PC-3 (cell line): ENCODE data around the gene SUGP1.

Experiments used
- EZH2 ChIP-seq: fragments of 300-600 bp; sonication (generic); IDR thresholded peaks from one replicate; pipeline ENCODE4 v1.6.1; 2017; ENCODE audit warnings: antibody characterized with exemption, mild to moderate bottlenecking, low read length; ENCODE audit not compliant: unreplicated experiment
- EZH2phosphoT487 ChIP-seq: fragments of 300-600 bp; sonication (generic); IDR thresholded peaks from 2 replicates; pipeline ENCODE4 v1.6.1; 2018; ENCODE audit warnings: mild to moderate bottlenecking, antibody characterized with exemption, low read length, borderline replicate concordance
- TF ChIP-seq, protein P1 (sequence below): fragments of 300-600 bp; sonication (generic); conservative IDR thresholded peaks from 2 replicates; pipeline ENCODE4 v1.5.1; 2017; ENCODE audit warnings: antibody characterized with exemption, low read depth, mild to moderate bottlenecking, low read length

DNA sequence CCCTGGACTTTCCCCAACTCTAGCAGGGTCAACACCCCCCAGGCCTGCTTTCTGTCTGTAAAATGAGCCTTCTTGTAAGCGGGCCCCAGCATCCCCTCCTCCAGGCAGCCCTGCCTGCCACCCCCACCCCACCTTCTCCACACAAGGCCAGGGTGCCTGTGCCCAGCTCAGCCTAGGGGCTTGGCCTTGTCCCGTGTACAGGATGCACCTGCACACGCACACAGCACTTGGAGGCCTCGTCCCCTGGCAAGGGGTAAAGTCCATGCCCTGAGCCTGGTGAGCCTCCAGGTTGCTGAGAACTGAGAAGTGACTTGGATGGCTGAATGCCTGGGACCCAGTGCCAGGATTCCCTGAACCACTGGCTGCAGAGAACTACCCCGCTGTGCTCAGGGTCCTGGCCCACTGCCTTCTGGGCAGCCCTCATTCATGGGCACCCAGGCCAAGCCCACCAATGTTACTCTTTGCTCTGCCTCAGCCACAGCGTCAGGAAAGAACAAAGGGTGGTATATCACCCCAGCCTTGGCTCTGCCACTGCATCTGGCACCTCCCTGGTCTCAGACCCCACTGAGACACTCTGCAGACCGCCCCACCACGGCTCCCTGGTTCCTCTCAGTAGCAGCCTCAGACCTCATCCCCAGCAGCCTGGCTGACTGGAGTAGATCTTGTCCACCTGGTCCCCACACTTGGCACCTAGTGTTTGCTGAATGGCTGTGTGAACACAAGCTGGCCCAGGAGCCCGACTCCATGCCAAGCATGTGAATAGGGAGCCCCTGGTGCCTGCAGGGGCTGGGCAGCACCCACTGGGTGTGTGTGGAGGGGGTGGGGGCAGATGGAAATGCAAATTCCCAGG is 45.4 kb downstream of the SUGP1 start:
- TF ChIP-seq, protein P1, sequence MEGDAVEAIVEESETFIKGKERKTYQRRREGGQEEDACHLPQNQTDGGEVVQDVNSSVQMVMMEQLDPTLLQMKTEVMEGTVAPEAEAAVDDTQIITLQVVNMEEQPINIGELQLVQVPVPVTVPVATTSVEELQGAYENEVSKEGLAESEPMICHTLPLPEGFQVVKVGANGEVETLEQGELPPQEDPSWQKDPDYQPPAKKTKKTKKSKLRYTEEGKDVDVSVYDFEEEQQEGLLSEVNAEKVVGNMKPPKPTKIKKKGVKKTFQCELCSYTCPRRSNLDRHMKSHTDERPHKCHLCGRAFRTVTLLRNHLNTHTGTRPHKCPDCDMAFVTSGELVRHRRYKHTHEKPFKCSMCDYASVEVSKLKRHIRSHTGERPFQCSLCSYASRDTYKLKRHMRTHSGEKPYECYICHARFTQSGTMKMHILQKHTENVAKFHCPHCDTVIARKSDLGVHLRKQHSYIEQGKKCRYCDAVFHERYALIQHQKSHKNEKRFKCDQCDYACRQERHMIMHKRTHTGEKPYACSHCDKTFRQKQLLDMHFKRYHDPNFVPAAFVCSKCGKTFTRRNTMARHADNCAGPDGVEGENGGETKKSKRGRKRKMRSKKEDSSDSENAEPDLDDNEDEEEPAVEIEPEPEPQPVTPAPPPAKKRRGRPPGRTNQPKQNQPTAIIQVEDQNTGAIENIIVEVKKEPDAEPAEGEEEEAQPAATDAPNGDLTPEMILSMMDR: no peak
- no peak for TF ChIP-seq EZH2
- TF ChIP-seq EZH2phosphoT487: no peak
